GM23338 (cell line): ENCODE data around the gene CSTPP1. TPM values are rescaled to one million over a fixed set of nuclear protein-coding genes. Genes with fewer than 3 reads are reported as not detected.

Experiments
- ATAC-seq: fragments of 200-7000 bp; cut with Tn5 transposase; 3 replicates; pipeline ENCODE4 v1.9.1; 2020
- DNase-seq: peaks from one replicate; pipeline ENCODE4 v3.0.0-alpha.2; 2015; ENCODE audit warnings: low spot score
- H2AFZ ChIP-seq: fragments of 200-600 bp; sonication (generic); 2 replicates; pipeline ENCODE4 v1.8.0; 2016; ENCODE audit warnings: antibody characterized with exemption, mild to moderate bottlenecking, moderate library complexity
- H3F3A ChIP-seq: fragments of 200-600 bp; sonication (generic); replicated peaks from 2 replicates; pipeline ENCODE4 v1.8.0; 2017; ENCODE audit warnings: antibody characterized with exemption, mixed run types, low read depth
- H3K27ac ChIP-seq: fragments of 200-600 bp; sonication (generic); 2 replicates; pipeline ENCODE4 v1.6.1; 2016; ENCODE audit warnings: low read depth
- H3K27me3 ChIP-seq: fragments of 200-600 bp; sonication (generic); 2 replicates; pipeline ENCODE4 v1.8.0; 2016; ENCODE audit warnings: mild to moderate bottlenecking, mixed run types, moderate library complexity; ENCODE audit not compliant: insufficient read depth
- H3K36me3 ChIP-seq: fragments of 200-600 bp; sonication (generic); 2 replicates; pipeline ENCODE4 v1.8.0; 2016; ENCODE audit warnings: mild to moderate bottlenecking; ENCODE audit not compliant: insufficient read depth
- H3K4me1 ChIP-seq: fragments of 200-600 bp; sonication (generic); 2 replicates; pipeline ENCODE4 v1.8.0; 2016; ENCODE audit warnings: mild to moderate bottlenecking, moderate library complexity; ENCODE audit not compliant: insufficient read depth
- H3K4me2 ChIP-seq: fragments of 200-600 bp; sonication (generic); 2 replicates; pipeline ENCODE4 v1.7.1; 2017; ENCODE audit warnings: mixed run types
- H3K4me3 ChIP-seq: fragments of 200-600 bp; sonication (generic); 2 replicates; pipeline ENCODE4 v1.6.1; 2016; ENCODE audit warnings: mixed run types
- H3K79me2 ChIP-seq: fragments of 200-600 bp; sonication (generic); replicated peaks from 2 replicates; pipeline ENCODE4 v1.8.0; 2017; ENCODE audit warnings: mild to moderate bottlenecking; ENCODE audit not compliant: insufficient read depth
- H3K9me2 ChIP-seq: fragments of 200-600 bp; sonication (generic); 2 replicates; pipeline ENCODE4 v1.8.0; 2017; ENCODE audit not compliant: insufficient read depth
- H4K20me1 ChIP-seq: fragments of 200-600 bp; sonication (generic); replicated peaks from 2 replicates; pipeline ENCODE4 v1.8.0; 2017; ENCODE audit warnings: mild to moderate bottlenecking; ENCODE audit not compliant: insufficient read depth
- H3K27ac Mint-ChIP-seq: 2 replicates; pipeline ENCODE4 v1.8.0; 2020; ENCODE audit warnings: inconsistent platforms, mild to moderate bottlenecking, moderate library complexity, mixed read lengths
- H3K27me3 Mint-ChIP-seq: 3 replicates; pipeline ENCODE4 v1.8.0; 2022; ENCODE audit warnings: low read depth, mild to moderate bottlenecking, moderate library complexity, mixed read lengths, inconsistent platforms; ENCODE audit not compliant: insufficient read depth, poor library complexity
- H3K36me3 Mint-ChIP-seq: 3 replicates; pipeline ENCODE4 v1.8.0; 2021; ENCODE audit warnings: low read depth, mild to moderate bottlenecking, inconsistent platforms, moderate library complexity, mixed read lengths
- H3K4me1 Mint-ChIP-seq: 3 replicates; pipeline ENCODE4 v1.8.0; 2020; ENCODE audit warnings: mild to moderate bottlenecking, inconsistent platforms, mixed read lengths
- H3K4me3 Mint-ChIP-seq: 3 replicates; pipeline ENCODE4 v1.8.0; 2021; ENCODE audit warnings: moderate library complexity, mild to moderate bottlenecking, inconsistent platforms, mixed read lengths
- H3K9me3 Mint-ChIP-seq: 3 replicates; pipeline ENCODE4 v1.8.0; 2020; ENCODE audit warnings: moderate library complexity, mild to moderate bottlenecking, inconsistent platforms, mixed read lengths
- CREB1 ChIP-seq: fragments of 250-450 bp; sonication (Bioruptor Pico); IDR thresholded peaks from 2 replicates; pipeline ENCODE4 v1.5.0; 2020; ENCODE audit warnings: low read depth, mild to moderate bottlenecking, moderate library complexity
- EZH2 ChIP-seq: fragments of 200-600 bp; sonication (generic); IDR thresholded peaks from one replicate; pipeline ENCODE4 v1.8.0; 2017; ENCODE audit warnings: antibody characterized with exemption, mild to moderate bottlenecking, low read depth; ENCODE audit not compliant: unreplicated experiment
- EZH2phosphoT487 ChIP-seq: fragments of 200-600 bp; sonication (generic); IDR thresholded peaks from one replicate; pipeline ENCODE4 v1.8.1; 2018; ENCODE audit warnings: antibody characterized with exemption; ENCODE audit not compliant: unreplicated experiment
- JUNB ChIP-seq: IDR thresholded peaks from one replicate; pipeline ENCODE4 v1.6.1; 2016; ENCODE audit warnings: antibody characterized with exemption; ENCODE audit not compliant: unreplicated experiment
- NANOG ChIP-seq: IDR thresholded peaks from 2 replicates; pipeline ENCODE4 v1.6.1; 2016; ENCODE audit warnings: antibody characterized with exemption, borderline replicate concordance
- POLR2AphosphoS5 ChIP-seq: IDR thresholded peaks from 2 replicates; pipeline ENCODE4 v1.6.1; 2016; ENCODE audit warnings: antibody characterized with exemption, low read depth
- STAT1 ChIP-seq: IDR thresholded peaks from one replicate; pipeline ENCODE4 v1.6.1; 2016; ENCODE audit warnings: antibody characterized with exemption; ENCODE audit not compliant: unreplicated experiment
- ZNF114 ChIP-seq: fragments of 250-450 bp; sonication (Bioruptor Pico); IDR thresholded peaks from 2 replicates; pipeline ENCODE4 v1.5.0; 2020; ENCODE audit warnings: mild to moderate bottlenecking, moderate library complexity
- ZNF331 ChIP-seq: fragments of 250-450 bp; sonication (Bioruptor Pico); IDR thresholded peaks from 2 replicates; pipeline ENCODE4 v1.5.0; 2020; ENCODE audit warnings: low read depth, mild to moderate bottlenecking, moderate library complexity
- polyA plus RNA-seq: library from polyadenylated mRNA; unstranded; fragments of >200 nt; fragmentation: Nextera tagmentation; extraction: Ambion mirVana; gene quantifications from 2 replicates; pipeline ENCODE4 v1.2.1, GENCODE V29; 2016
- total RNA-seq: library from RNA; depleted of rRNA; stranded (reverse); fragments of >200 nt; shearing (Covaris generic); gene quantifications from 2 replicates; pipeline ENCODE4 v1.2.3, GENCODE V29; 2014
- TF ChIP-seq, protein P1 (sequence below), 2 experiments: fragments of 200-600 bp in 1 of 2; sonication (generic) in 1 of 2; conservative IDR thresholded peaks; 2 replicates each; pipeline versions ENCODE4 v1.5.1 to v1.6.1; 2016 to 2017; ENCODE audit warnings: antibody characterized with exemption in 2 of 2, low read depth in 2 of 2, mild to moderate bottlenecking in 2 of 2, moderate library complexity in 1 of 2
- TF ChIP-seq, protein P2 (sequence below): IDR thresholded peaks from 2 replicates; pipeline ENCODE4 v1.6.1; 2016; ENCODE audit warnings: antibody characterized with exemption
- TF ChIP-seq, protein P3 (sequence below): fragments of 250-450 bp; sonication (Bioruptor Pico); IDR thresholded peaks from 2 replicates; pipeline ENCODE4 v1.5.0; 2020; ENCODE audit warnings: mild to moderate bottlenecking, moderate library complexity
- TF ChIP-seq, protein P4 (sequence below): IDR thresholded peaks from one replicate; pipeline ENCODE4 v1.6.1; 2018; ENCODE audit warnings: antibody characterized with exemption; ENCODE audit not compliant: unreplicated experiment

Gene CSTPP1
- total and polyA plus RNA-seq, 2 experiments from 2014 or later: 23.5 to 42.6 TPM

DNA sequence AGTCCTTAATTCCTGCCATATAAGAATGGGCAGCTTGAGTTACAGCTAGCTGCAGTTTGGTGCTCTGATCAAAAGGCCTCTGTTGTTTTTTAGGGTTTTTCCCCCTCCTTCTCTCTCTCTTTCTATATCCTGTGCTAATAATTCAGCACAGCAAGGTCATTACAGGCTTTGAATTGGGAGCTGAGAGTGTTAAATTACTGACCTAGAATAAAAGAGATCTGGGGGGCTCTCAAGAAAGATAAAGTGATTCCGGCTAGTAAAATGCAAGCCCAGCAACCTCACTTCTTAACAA, 84.9 kb downstream of the CSTPP1 start:
- Histone ChIP-seq H3K79me2 (no peaks in the 10 kb centered on the region), H2AFZ (no peak overlapping the region), H3K4me2 (peak overlapping the region; percentile 37; the same call in 1 of the 2 replicates), H3K9me2 (no peaks in the 10 kb centered on the region), H3K27ac (peak overlapping the region; percentile 36), H3F3A (no peaks in the 10 kb centered on the region), H3K36me3 (no peaks in the 10 kb centered on the region), H3K4me3 (no peak overlapping the region), H3K4me1 (peaks cover 19% of the 10 kb centered on the region), H3K27me3 (no peaks in the 10 kb centered on the region), H4K20me1 (no peaks in the 10 kb centered on the region)
- H3K9me3 Mint-ChIP-seq: no peaks in the 10 kb centered on the region
- H3K36me3 Mint-ChIP-seq: no peaks in the 10 kb centered on the region; the same call in 2 of the 3 replicates
- TF ChIP-seq NANOG (no peak), POLR2AphosphoS5 (no peak), JUNB (no peak), EZH2phosphoT487 (no peak), STAT1 (no peak), ZNF114 (CRISPR knock-in tag) (no peak), ZNF331 (CRISPR knock-in tag) (no peak), EZH2 (no peak), CREB1 (CRISPR knock-in tag) (no peak)
- TF ChIP-seq, protein P1, sequence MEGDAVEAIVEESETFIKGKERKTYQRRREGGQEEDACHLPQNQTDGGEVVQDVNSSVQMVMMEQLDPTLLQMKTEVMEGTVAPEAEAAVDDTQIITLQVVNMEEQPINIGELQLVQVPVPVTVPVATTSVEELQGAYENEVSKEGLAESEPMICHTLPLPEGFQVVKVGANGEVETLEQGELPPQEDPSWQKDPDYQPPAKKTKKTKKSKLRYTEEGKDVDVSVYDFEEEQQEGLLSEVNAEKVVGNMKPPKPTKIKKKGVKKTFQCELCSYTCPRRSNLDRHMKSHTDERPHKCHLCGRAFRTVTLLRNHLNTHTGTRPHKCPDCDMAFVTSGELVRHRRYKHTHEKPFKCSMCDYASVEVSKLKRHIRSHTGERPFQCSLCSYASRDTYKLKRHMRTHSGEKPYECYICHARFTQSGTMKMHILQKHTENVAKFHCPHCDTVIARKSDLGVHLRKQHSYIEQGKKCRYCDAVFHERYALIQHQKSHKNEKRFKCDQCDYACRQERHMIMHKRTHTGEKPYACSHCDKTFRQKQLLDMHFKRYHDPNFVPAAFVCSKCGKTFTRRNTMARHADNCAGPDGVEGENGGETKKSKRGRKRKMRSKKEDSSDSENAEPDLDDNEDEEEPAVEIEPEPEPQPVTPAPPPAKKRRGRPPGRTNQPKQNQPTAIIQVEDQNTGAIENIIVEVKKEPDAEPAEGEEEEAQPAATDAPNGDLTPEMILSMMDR (conservative IDR thresholded peaks at IDR 0.05; ENCODE audit: low read depth in 2 of 2): no peak
- TF ChIP-seq, protein P2, sequence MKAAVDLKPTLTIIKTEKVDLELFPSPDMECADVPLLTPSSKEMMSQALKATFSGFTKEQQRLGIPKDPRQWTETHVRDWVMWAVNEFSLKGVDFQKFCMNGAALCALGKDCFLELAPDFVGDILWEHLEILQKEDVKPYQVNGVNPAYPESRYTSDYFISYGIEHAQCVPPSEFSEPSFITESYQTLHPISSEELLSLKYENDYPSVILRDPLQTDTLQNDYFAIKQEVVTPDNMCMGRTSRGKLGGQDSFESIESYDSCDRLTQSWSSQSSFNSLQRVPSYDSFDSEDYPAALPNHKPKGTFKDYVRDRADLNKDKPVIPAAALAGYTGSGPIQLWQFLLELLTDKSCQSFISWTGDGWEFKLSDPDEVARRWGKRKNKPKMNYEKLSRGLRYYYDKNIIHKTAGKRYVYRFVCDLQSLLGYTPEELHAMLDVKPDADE: no peak
- TF ChIP-seq, protein P3, sequence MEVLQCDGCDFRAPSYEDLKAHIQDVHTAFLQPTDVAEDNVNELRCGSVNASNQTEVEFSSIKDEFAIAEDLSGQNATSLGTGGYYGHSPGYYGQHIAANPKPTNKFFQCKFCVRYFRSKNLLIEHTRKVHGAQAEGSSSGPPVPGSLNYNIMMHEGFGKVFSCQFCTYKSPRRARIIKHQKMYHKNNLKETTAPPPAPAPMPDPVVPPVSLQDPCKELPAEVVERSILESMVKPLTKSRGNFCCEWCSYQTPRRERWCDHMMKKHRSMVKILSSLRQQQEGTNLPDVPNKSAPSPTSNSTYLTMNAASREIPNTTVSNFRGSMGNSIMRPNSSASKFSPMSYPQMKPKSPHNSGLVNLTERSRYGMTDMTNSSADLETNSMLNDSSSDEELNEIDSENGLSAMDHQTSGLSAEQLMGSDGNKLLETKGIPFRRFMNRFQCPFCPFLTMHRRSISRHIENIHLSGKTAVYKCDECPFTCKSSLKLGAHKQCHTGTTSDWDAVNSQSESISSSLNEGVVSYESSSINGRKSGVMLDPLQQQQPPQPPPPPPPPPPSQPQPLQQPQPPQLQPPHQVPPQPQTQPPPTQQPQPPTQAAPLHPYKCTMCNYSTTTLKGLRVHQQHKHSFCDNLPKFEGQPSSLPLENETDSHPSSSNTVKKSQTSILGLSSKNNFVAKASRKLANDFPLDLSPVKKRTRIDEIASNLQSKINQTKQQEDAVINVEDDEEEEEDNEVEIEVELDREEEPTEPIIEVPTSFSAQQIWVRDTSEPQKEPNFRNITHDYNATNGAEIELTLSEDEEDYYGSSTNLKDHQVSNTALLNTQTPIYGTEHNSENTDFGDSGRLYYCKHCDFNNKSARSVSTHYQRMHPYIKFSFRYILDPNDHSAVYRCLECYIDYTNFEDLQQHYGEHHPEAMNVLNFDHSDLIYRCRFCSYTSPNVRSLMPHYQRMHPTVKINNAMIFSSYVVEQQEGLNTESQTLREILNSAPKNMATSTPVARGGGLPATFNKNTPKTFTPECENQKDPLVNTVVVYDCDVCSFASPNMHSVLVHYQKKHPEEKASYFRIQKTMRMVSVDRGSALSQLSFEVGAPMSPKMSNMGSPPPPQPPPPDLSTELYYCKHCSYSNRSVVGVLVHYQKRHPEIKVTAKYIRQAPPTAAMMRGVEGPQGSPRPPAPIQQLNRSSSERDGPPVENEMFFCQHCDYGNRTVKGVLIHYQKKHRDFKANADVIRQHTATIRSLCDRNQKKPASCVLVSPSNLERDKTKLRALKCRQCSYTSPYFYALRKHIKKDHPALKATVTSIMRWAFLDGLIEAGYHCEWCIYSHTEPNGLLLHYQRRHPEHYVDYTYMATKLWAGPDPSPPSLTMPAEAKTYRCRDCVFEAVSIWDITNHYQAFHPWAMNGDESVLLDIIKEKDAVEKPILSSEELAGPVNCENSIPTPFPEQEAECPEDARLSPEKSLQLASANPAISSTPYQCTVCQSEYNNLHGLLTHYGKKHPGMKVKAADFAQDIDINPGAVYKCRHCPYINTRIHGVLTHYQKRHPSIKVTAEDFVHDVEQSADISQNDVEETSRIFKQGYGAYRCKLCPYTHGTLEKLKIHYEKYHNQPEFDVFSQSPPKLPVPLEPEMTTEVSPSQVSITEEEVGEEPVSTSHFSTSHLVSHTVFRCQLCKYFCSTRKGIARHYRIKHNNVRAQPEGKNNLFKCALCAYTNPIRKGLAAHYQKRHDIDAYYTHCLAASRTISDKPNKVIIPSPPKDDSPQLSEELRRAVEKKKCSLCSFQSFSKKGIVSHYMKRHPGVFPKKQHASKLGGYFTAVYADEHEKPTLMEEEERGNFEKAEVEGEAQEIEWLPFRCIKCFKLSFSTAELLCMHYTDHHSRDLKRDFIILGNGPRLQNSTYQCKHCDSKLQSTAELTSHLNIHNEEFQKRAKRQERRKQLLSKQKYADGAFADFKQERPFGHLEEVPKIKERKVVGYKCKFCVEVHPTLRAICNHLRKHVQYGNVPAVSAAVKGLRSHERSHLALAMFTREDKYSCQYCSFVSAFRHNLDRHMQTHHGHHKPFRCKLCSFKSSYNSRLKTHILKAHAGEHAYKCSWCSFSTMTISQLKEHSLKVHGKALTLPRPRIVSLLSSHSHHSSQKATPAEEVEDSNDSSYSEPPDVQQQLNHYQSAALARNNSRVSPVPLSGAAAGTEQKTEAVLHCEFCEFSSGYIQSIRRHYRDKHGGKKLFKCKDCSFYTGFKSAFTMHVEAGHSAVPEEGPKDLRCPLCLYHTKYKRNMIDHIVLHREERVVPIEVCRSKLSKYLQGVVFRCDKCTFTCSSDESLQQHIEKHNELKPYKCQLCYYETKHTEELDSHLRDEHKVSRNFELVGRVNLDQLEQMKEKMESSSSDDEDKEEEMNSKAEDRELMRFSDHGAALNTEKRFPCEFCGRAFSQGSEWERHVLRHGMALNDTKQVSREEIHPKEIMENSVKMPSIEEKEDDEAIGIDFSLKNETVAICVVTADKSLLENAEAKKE (CRISPR knock-in tag): no peak
- TF ChIP-seq, protein P4, sequence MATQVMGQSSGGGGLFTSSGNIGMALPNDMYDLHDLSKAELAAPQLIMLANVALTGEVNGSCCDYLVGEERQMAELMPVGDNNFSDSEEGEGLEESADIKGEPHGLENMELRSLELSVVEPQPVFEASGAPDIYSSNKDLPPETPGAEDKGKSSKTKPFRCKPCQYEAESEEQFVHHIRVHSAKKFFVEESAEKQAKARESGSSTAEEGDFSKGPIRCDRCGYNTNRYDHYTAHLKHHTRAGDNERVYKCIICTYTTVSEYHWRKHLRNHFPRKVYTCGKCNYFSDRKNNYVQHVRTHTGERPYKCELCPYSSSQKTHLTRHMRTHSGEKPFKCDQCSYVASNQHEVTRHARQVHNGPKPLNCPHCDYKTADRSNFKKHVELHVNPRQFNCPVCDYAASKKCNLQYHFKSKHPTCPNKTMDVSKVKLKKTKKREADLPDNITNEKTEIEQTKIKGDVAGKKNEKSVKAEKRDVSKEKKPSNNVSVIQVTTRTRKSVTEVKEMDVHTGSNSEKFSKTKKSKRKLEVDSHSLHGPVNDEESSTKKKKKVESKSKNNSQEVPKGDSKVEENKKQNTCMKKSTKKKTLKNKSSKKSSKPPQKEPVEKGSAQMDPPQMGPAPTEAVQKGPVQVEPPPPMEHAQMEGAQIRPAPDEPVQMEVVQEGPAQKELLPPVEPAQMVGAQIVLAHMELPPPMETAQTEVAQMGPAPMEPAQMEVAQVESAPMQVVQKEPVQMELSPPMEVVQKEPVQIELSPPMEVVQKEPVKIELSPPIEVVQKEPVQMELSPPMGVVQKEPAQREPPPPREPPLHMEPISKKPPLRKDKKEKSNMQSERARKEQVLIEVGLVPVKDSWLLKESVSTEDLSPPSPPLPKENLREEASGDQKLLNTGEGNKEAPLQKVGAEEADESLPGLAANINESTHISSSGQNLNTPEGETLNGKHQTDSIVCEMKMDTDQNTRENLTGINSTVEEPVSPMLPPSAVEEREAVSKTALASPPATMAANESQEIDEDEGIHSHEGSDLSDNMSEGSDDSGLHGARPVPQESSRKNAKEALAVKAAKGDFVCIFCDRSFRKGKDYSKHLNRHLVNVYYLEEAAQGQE: no peak
- ATAC-seq (no peak), DNase-seq (no peak)
- peaks cover 19% of the 10 kb centered on the region for H3K4me1 Mint-ChIP-seq
- no peak overlapping the region for H3K4me3 Mint-ChIP-seq
- H3K27ac Mint-ChIP-seq: no peak overlapping the region
- peaks cover 6% of the 10 kb centered on the region for H3K27me3 Mint-ChIP-seq
